HG03565 (cell line): Measurements from ENCODE around the gene MED12.

ENCODE experiments used
- ATAC-seq: cut with Tn5 transposase; IDR thresholded peaks from one replicate; pipeline ENCODE4 v1.9.1; 2021; ENCODE audit warnings: mild to moderate bottlenecking, moderate library complexity; ENCODE audit not compliant: unreplicated experiment

Gene MED12

GRCh38 chrX:71106427-71106826 lies 12.0 kb upstream of the MED12 start, which contains the start of gene CXorf65:
Gene CXorf65, minus strand, starts transcription at chrX:71106740. Its CDS starts 184 bp downstream, at chrX:71106556.
- no peak for ATAC-seq

- no peak for ATAC-seq
These were observed 11.2 kb upstream of the MED12 start for GRCh38 chrX:71107245-71107644.

- ATAC-seq, result no peak
These were observed 10.5 kb upstream of the MED12 start for GRCh38 chrX:71107762-71108360.

- no peak for ATAC-seq
These were observed 9.3 kb upstream of the MED12 start for GRCh38 chrX:71109051-71109450.

GRCh38 chrX:71111141-71111843 lies 7.1 kb upstream of the MED12 start, which contains the start of gene IL2RG:
Gene IL2RG, minus strand, starts transcription at chrX:71111577. Its CDS starts 38 bp downstream, at chrX:71111539.
- ATAC-seq, result peak; percentile 91

GRCh38 chrX:71111921-71112431 lies 6.4 kb upstream of the MED12 start:
- no peak for ATAC-seq

- no peak for ATAC-seq
These were observed 1.0 kb upstream of the MED12 start for GRCh38 chrX:71117358-71117757.

- no peak for ATAC-seq
These were observed 664 bp downstream of the MED12 start for GRCh38 chrX:71118985-71119535.

GRCh38 chrX:71128166-71128833 lies 9.9 kb downstream of the MED12 start:
- no peak for ATAC-seq

- no peak for ATAC-seq
These were observed 10.7 kb downstream of the MED12 start for GRCh38 chrX:71128915-71129765.

- ATAC-seq, result no peak
These were observed 13.1 kb downstream of the MED12 start for GRCh38 chrX:71131510-71131909.

- no peak for ATAC-seq
These were observed 22.0 kb downstream of the MED12 start for GRCh38 chrX:71140440-71140839.

GRCh38 chrX:71143508-71143907 lies 25.1 kb downstream of the MED12 start:
- ATAC-seq, result no peak

- ATAC-seq, result no peak
These were observed 26.3 kb downstream of the MED12 start, which contains the start of gene NLGN3 for GRCh38 chrX:71144651-71145050. Gene NLGN3, plus strand, starts transcription at chrX:71144841. Its CDS starts 2,909 bp downstream, at chrX:71147750.

- no peak for ATAC-seq
These were observed 29.3 kb downstream of the MED12 start for GRCh38 chrX:71147496-71148277.

- ATAC-seq, result no peak
These were observed 29.9 kb downstream of the MED12 start for GRCh38 chrX:71148278-71148663.

- ATAC-seq, result no peak
These were observed 33.0 kb downstream of the MED12 start for GRCh38 chrX:71151366-71151765.

- no peak for ATAC-seq
These were observed 35.8 kb downstream of the MED12 start for GRCh38 chrX:71154196-71154595.

- ATAC-seq, result no peak
These were observed 36.2 kb downstream of the MED12 start for GRCh38 chrX:71154641-71155040.

- ATAC-seq, result no peak
These were observed 40.2 kb downstream of the MED12 start for GRCh38 chrX:71158603-71159002.
